IPS DF 4.7 (cell line): ENCODE data around the gene NAA15.
"Not testable (repeated sequence)": the region's sequence is repeated elsewhere in the genome, so short reads cannot be mapped to it uniquely, and the experiment has no call there.

Experiments used
- DNase-seq: peaks from one replicate; pipeline ENCODE4 v3.0.0-alpha.2; 2013; ENCODE audit warnings: low spot score; ENCODE audit errors: extremely low read depth

The NAA15 gene

GRCh38 chr4:139301113-139301820, at the start of gene NAA15:
Gene NAA15 (plus strand): TSS chr4:139301505. CDS start chr4:139301778, 273 bp downstream.
- peak; percentile 84 for DNase-seq

GRCh38 chr4:139253046-139253445, 48.3 kb upstream of the NAA15 start:
- no peak for DNase-seq

GRCh38 chr4:139253713-139254112, 47.6 kb upstream of the NAA15 start:
- DNase-seq: no peak

GRCh38 chr4:139255581-139255980, 45.7 kb upstream of the NAA15 start:
- not testable (repeated sequence) for DNase-seq

GRCh38 chr4:139256349-139256748, 45.0 kb upstream of the NAA15 start:
- DNase-seq: no peak

- DNase-seq: no peak
Observed at GRCh38 chr4:139265654-139266053, 35.7 kb upstream of the NAA15 start.

GRCh38 chr4:139266208-139266582, 35.1 kb upstream of the NAA15 start:
- no peak for DNase-seq

- DNase-seq: no peak
Observed at GRCh38 chr4:139266583-139267257, 34.6 kb upstream of the NAA15 start.

GRCh38 chr4:139267301-139267700, 34.0 kb upstream of the NAA15 start:
- DNase-seq: no peak

GRCh38 chr4:139273835-139274234, 27.5 kb upstream of the NAA15 start:
- no peak for DNase-seq

- DNase-seq: no peak
Observed at GRCh38 chr4:139274790-139275189, 26.5 kb upstream of the NAA15 start.

- DNase-seq: no peak
Observed at GRCh38 chr4:139275281-139275735, 26.0 kb upstream of the NAA15 start.

GRCh38 chr4:139278485-139278884, 22.8 kb upstream of the NAA15 start:
- no peak for DNase-seq

GRCh38 chr4:139278912-139279759, 22.2 kb upstream of the NAA15 start:
- DNase-seq: no peak

GRCh38 chr4:139279760-139280620, 21.3 kb upstream of the NAA15 start, which contains the start of gene MGARP:
Gene MGARP (minus strand): TSS chr4:139280225. CDS start chr4:139280158, 67 bp downstream.
- no peak for DNase-seq

GRCh38 chr4:139282065-139282720, 19.1 kb upstream of the NAA15 start:
- DNase-seq: no peak

GRCh38 chr4:139282721-139283075, 18.6 kb upstream of the NAA15 start:
- no peak for DNase-seq

GRCh38 chr4:139286186-139286698, 15.1 kb upstream of the NAA15 start:
- no peak for DNase-seq

GRCh38 chr4:139295206-139295941, 5.9 kb upstream of the NAA15 start:
- DNase-seq: no peak

- no peak for DNase-seq
Observed at GRCh38 chr4:139295942-139296299, 5.4 kb upstream of the NAA15 start.
